ENCODE data around the gene SIGLEC7.

SIGLEC7 gene

GRCh38 chr19:51200071-51200666, 58.1 kb downstream of the SIGLEC7 start:
- in situ Hi-C loops (cut with HindIII; ENCODE audit: low sequenced_read_pairs): no loop called here
- H3K4me3 ChIP-seq (ENCODE audit: low read depth, low read length): no peak overlapping the region
- TF ChIP-seq, protein P1, sequence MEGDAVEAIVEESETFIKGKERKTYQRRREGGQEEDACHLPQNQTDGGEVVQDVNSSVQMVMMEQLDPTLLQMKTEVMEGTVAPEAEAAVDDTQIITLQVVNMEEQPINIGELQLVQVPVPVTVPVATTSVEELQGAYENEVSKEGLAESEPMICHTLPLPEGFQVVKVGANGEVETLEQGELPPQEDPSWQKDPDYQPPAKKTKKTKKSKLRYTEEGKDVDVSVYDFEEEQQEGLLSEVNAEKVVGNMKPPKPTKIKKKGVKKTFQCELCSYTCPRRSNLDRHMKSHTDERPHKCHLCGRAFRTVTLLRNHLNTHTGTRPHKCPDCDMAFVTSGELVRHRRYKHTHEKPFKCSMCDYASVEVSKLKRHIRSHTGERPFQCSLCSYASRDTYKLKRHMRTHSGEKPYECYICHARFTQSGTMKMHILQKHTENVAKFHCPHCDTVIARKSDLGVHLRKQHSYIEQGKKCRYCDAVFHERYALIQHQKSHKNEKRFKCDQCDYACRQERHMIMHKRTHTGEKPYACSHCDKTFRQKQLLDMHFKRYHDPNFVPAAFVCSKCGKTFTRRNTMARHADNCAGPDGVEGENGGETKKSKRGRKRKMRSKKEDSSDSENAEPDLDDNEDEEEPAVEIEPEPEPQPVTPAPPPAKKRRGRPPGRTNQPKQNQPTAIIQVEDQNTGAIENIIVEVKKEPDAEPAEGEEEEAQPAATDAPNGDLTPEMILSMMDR (IDR thresholded peaks at IDR 0.05; ENCODE audit: low read depth, low read length, missing control alignments): no peak
- DNase-seq (ENCODE audit: low read depth): no peak

DNA sequence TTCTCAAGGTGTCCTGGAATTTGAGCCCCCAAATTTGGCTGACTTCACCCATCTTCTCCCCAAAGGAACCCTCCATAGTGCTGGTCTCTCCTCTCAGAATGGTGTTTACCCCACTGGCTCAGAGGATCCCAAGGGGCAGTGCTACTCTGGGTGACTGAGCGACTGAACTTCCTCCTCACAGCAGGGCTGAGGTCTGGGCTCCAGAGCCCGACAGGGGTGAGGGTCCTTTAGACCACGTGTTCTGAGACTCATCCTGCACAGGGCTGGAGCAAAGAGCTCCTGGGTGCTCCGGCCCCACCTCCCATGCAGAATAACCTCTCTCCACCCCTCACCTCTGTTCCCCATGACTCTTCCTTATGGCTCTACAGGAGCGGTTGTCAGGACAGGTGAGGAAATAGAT, 59.6 kb downstream of the SIGLEC7 start:
- no peak overlapping the region for H3K4me3 ChIP-seq (ENCODE audit: low read depth, low read length)
- TF ChIP-seq, protein P1 (IDR thresholded peaks at IDR 0.05; ENCODE audit: low read depth, low read length, missing control alignments): no peak
- no peak for DNase-seq (ENCODE audit: low read depth)
- in situ Hi-C loops (cut with HindIII; ENCODE audit: low sequenced_read_pairs): no loop called here
